Natural killer cell (primary cell): ENCODE data around the gene APBA2. TPM values are rescaled to one million over a fixed set of nuclear protein-coding genes. Genes with fewer than 3 reads are reported as not detected.

Source experiments
- ATAC-seq, 3 donors: fragments of 150-1000 bp in 2 of 3; fragments of 200-7000 bp in 1 of 3; cut with Tn5 transposase; 1 replicate in 1 of 3; 2 replicates in 2 of 3; pipeline ENCODE4 v1.10.0; 2021; ENCODE audit warnings: mild to moderate bottlenecking in 2 of 3, moderate library complexity in 2 of 3
- DNase-seq, 2 donors: peaks; one replicate each; pipeline versions ENCODE4 v3.0.0 to v3.0.0-alpha.2; 2013 to 2021; ENCODE audit warnings: mixed read lengths in 1 of 2
- H3K27ac ChIP-seq: one replicate; pipeline ENCODE4 v1.5.1; 2013; ENCODE audit warnings: mild to moderate bottlenecking, low read length
- H3K27me3 ChIP-seq: one replicate; pipeline ENCODE4 v1.6.1; 2013; ENCODE audit warnings: low read length; ENCODE audit not compliant: control insufficient read depth, insufficient read depth
- H3K36me3 ChIP-seq: one replicate; pipeline ENCODE4 v1.6.1; 2013; ENCODE audit warnings: low read length; ENCODE audit not compliant: control insufficient read depth, insufficient read depth
- H3K4me1 ChIP-seq: one replicate; pipeline ENCODE4 v1.6.1; 2013; ENCODE audit warnings: low read length; ENCODE audit not compliant: control insufficient read depth, insufficient read depth
- H3K4me3 ChIP-seq: one replicate; pipeline ENCODE4 v1.5.1; 2013; ENCODE audit warnings: low read length
- H3K9me3 ChIP-seq: one replicate; pipeline ENCODE4 v1.6.1; 2013; ENCODE audit warnings: low read length; ENCODE audit not compliant: control insufficient read depth, insufficient read depth
- H3K27ac Mint-ChIP-seq, 2 donors: one replicate each; pipeline ENCODE4 v1.8.0; 2022; ENCODE audit warnings: mild to moderate bottlenecking in 2 of 2, mixed read lengths in 2 of 2, moderate library complexity in 1 of 2
- H3K27me3 Mint-ChIP-seq, 2 donors: one replicate each; pipeline ENCODE4 v1.8.0; 2022; ENCODE audit warnings: low read depth in 2 of 2, mixed read lengths in 2 of 2
- H3K36me3 Mint-ChIP-seq: one replicate; pipeline ENCODE4 v1.8.0; 2022; ENCODE audit warnings: mixed read lengths
- H3K4me1 Mint-ChIP-seq, 2 donors: one replicate each; pipeline ENCODE4 v1.8.0; 2022; ENCODE audit warnings: mixed read lengths in 2 of 2
- H3K4me3 Mint-ChIP-seq: one replicate; pipeline ENCODE4 v1.8.0; 2022; ENCODE audit warnings: mild to moderate bottlenecking, moderate library complexity, mixed read lengths
- H3K9me3 Mint-ChIP-seq, 2 donors: one replicate each; pipeline ENCODE4 v1.8.0; 2022; ENCODE audit warnings: mixed read lengths in 2 of 2
- CTCF ChIP-seq: fragments of 200-600 bp; IDR thresholded peaks from one replicate; pipeline ENCODE4 v1.8.0; 2022; ENCODE audit warnings: antibody characterized with exemption
- WGBS: methylation state at CpG from one replicate; pipeline ENCODE4 v1.1.7; 2013; ENCODE audit warnings: missing lambda C conversion rate; ENCODE audit not compliant: insufficient coverage; 5-methylcytosine and 5-hydroxymethylcytosine counted together
- intact Hi-C: fragments of 100-400 bp; cut with micrococcal nuclease; formaldehyde crosslinking; loops from one replicate; pipeline ENCODE4 v1.14.2; 2022
- total RNA-seq, 4 donors: library from RNA; stranded (reverse); fragments of 120-200 nt in 1 of 4; gene quantifications; one replicate each; pipeline versions ENCODE4 v1.2.3 to v1.2.4, GENCODE V29; 2013 to 2022

APBA2 gene
- total RNA-seq, 3 donors from 2014 or later (not counting 1 experiment from before 2014, with no cell fraction given): 96.4 to 119 (median 97.9) TPM

- Histone ChIP-seq H3K4me1 (peaks cover 30% of the 10 kb centered on the region), H3K27me3 (no peaks in the 10 kb centered on the region), H3K4me3 (no peak overlapping the region), H3K27ac (no peak overlapping the region), H3K9me3 (no peaks in the 10 kb centered on the region), H3K36me3 (no peaks in the 10 kb centered on the region)
- Mint-ChIP-seq H3K9me3 (no peaks in the 10 kb centered on the region), H3K27me3 (no peaks in the 10 kb centered on the region), H3K36me3 (no peaks in the 10 kb centered on the region), H3K27ac (peak overlapping the region; percentile 82 to 83), H3K4me3 (no peak overlapping the region), H3K4me1 (peaks cover 58 to 77% of the 10 kb centered on the region in 2 donors)
- no peak for ATAC-seq
- no peak for TF ChIP-seq CTCF
- intact Hi-C loops: no loop called here
- DNase-seq: no peak
- 90% methylated on average over 8 of the region's 8 CpGs for WGBS
Observed at GRCh38 chr15:29064290-29064689, 178.5 kb downstream of the APBA2 start.

- H3K36me3 Mint-ChIP-seq: no peaks in the 10 kb centered on the region
- H3K27me3 ChIP-seq: no peaks in the 10 kb centered on the region
- peaks cover 61 to 79% of the 10 kb centered on the region in 2 donors for H3K4me1 Mint-ChIP-seq
- intact Hi-C loops: no loop called here
- no peaks in the 10 kb centered on the region for H3K36me3 ChIP-seq
- no peak overlapping the region for H3K4me3 Mint-ChIP-seq
- ATAC-seq: no peak
- H3K27ac Mint-ChIP-seq: peak overlapping the region; percentile 82 to 83
- no peaks in the 10 kb centered on the region for H3K27me3 Mint-ChIP-seq
- no peak overlapping the region for H3K27ac ChIP-seq
- H3K4me1 ChIP-seq: peaks cover 30% of the 10 kb centered on the region
- no peaks in the 10 kb centered on the region for H3K9me3 Mint-ChIP-seq
- no peaks in the 10 kb centered on the region for H3K9me3 ChIP-seq
- H3K4me3 ChIP-seq: no peak overlapping the region
- DNase-seq: no peak
- no peak for TF ChIP-seq CTCF
- 96% methylated on average over 8 of the region's 8 CpGs for WGBS
Observed at GRCh38 chr15:29064731-29065130, 179.0 kb downstream of the APBA2 start.

DNA sequence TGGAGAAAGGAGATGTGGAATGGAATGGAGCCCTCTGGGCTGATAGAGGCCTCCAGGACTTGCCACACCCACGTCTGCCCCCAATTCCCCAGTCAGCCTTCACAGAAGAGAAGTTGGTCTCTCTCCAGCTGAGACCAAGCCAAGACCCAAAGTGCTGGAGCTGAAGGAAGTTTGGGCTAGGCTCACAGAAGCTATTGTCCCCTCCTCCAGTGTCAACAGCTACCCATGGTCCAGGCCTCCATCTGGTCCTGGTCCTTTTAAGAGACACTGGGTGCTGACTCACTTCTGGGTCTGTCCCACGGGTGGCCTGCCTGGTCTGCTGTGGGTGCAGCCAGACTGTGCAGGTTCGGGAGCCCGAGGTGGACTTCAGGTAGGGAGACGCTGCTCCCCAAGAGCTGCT lies 179.8 kb downstream of the APBA2 start:
- ATAC-seq: no peak
- Mint-ChIP-seq H3K4me1 (peaks cover 55 to 72% of the 10 kb centered on the region in 2 donors), H3K36me3 (no peaks in the 10 kb centered on the region), H3K27me3 (no peaks in the 10 kb centered on the region), H3K27ac (peak overlapping the region; percentile 82 to 83), H3K4me3 (no peak overlapping the region), H3K9me3 (no peaks in the 10 kb centered on the region)
- Histone ChIP-seq H3K27me3 (no peaks in the 10 kb centered on the region), H3K4me3 (no peak overlapping the region), H3K9me3 (no peaks in the 10 kb centered on the region), H3K4me1 (peaks cover 27% of the 10 kb centered on the region), H3K27ac (peak overlapping the region; percentile 58), H3K36me3 (no peaks in the 10 kb centered on the region)
- 93% methylated on average over 5 of the region's 5 CpGs for WGBS
- no peak for TF ChIP-seq CTCF
- DNase-seq: no peak
- intact Hi-C loops: no loop called here

- no peaks in the 10 kb centered on the region for H3K36me3 Mint-ChIP-seq
- Histone ChIP-seq H3K27me3 (no peaks in the 10 kb centered on the region), H3K27ac (peak overlapping the region; percentile 58), H3K36me3 (no peaks in the 10 kb centered on the region), H3K4me1 (peaks cover 27% of the 10 kb centered on the region), H3K4me3 (no peak overlapping the region), H3K9me3 (no peaks in the 10 kb centered on the region)
- peak overlapping the region; percentile 82 to 83 for H3K27ac Mint-ChIP-seq
- intact Hi-C loops: no loop called here
- H3K4me1 Mint-ChIP-seq: peaks cover 52 to 69% of the 10 kb centered on the region in 2 donors
- no peak for DNase-seq
- no peaks in the 10 kb centered on the region for H3K9me3 Mint-ChIP-seq
- ATAC-seq: peak; percentile 38 to 80 (median 78)
- 70% methylated on average over 5 of the region's 5 CpGs for WGBS
- H3K4me3 Mint-ChIP-seq: peak overlapping the region; percentile 47
- TF ChIP-seq CTCF: no peak
- no peaks in the 10 kb centered on the region for H3K27me3 Mint-ChIP-seq
Observed at GRCh38 chr15:29066310-29066709, 180.5 kb downstream of the APBA2 start.
